ENCODE measurements around the gene CD200. TPM values are rescaled to one million over a fixed set of nuclear protein-coding genes. Genes with fewer than 3 reads are reported as not detected.
"Not testable (repeated sequence)": the region's sequence is repeated elsewhere in the genome, so short reads cannot be mapped to it uniquely, and the experiment has no call there.

The CD200 gene
- total RNA-seq, 1 experiment from 2014 or later, result not detected

DNA sequence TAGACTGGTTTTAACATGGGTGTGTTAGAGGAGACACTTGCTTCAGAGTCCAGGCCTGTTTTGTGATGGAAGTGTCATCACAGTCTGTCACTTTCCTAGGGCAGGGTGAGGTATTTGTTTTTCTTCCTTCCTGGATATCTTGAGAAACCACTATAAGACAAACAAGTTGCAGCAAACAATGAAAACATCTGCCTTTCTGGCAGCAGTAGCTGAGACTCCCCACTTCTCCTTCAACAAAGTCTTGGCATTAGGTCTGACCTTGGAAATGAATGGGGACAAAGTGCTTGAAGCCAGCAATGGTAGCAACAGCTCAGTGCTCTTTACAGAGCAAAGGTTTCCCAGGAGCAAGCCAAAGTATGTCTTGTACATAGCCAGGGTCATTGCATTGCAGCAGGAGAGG, 64.6 kb downstream of the CD200 start:
- in situ Hi-C loops (cut with HindIII; ENCODE audit: low pct_unique_long_range_greater_than_20kb, low sequenced_read_pairs), result no loop called here
- no peak for DNase-seq (ENCODE audit: low read depth)

DNA sequence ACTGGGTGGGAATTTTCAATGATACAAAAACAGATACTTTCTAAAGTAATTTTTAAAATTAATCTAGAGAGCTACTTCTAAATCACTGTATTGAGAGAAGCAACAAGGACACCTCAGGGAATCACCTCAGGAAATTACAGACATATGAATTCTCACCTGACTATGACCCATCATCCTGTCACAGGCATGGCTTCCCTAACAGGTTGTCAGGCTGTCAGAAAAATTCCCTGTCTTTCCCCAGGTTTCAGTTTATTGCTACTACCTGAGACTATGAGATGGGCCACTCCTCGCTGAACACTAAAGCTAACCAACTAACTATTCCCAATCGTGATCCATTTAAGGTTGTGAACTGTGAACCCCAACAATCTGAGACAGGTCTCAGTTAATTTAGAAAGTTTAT, 66.1 kb downstream of the CD200 start:
- no peak for DNase-seq (ENCODE audit: low read depth)
- in situ Hi-C loops (cut with HindIII; ENCODE audit: low pct_unique_long_range_greater_than_20kb, low sequenced_read_pairs), result no loop called here

DNA sequence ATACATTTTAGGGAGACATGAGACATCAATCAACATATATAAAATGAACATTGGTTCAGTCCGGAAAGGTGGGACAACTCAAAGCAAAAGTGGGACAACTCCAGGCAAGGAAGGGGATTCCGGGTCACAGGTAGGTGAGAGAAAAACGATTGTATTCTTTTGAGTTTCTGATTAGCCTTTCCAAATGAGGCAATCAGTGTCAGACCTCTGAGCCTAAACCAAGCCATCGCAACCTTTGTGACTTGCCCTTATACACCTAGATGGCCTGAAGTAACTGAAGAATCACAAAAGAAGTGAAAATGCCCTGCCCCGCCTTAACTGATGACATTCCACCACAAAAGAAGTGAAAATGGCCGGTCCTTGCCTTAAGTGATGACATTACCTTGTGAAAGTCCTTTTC, 66.6 kb downstream of the CD200 start:
- DNase-seq (ENCODE audit: low read depth); in situ Hi-C loops (cut with HindIII; ENCODE audit: low pct_unique_long_range_greater_than_20kb, low sequenced_read_pairs): not testable (repeated sequence)

DNA sequence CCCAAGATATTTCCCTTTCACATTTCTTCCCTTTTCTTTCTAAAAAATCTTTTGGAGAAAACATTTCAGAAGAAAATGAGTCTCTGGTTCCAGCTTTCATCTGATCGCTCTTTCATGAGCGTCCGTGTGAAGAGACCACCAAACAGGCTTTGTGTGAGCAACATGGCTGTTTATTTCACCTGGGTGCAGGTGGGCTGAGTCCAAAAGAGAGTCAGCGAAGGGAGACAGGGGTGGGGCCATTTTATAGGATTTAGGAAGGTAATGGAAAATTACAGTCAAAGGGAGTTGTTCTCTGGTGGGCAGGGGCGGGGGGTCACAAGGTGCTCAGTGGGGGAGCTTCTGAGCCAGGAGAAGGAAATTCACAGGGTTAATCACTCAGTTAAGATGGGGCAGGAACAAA, 67.4 kb downstream of the CD200 start:
- DNase-seq (ENCODE audit: low read depth); in situ Hi-C loops (cut with HindIII; ENCODE audit: low pct_unique_long_range_greater_than_20kb, low sequenced_read_pairs): not testable (repeated sequence)

DNA sequence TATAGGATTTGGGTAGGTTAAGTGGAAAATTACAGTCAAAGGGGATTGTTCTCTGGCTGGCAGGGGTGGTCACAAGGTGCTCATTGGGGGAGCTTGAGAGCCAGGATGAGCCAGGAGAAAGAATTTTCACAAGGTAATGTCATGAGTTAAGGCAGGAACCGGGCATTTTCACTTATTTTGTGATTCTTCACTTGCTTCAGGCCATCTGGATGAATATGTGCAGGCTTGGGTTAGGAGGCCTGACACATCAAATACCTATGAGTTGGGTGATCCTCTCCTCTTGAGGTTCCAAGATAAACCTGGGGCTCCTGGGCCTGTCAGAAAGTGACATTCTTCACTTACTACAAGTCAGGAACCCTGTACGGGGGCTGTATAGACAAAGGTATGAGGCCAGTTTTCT, 68.7 kb downstream of the CD200 start:
- in situ Hi-C loops (cut with HindIII; ENCODE audit: low pct_unique_long_range_greater_than_20kb, low sequenced_read_pairs), result no loop called here
- no peak for DNase-seq (ENCODE audit: low read depth)

DNA sequence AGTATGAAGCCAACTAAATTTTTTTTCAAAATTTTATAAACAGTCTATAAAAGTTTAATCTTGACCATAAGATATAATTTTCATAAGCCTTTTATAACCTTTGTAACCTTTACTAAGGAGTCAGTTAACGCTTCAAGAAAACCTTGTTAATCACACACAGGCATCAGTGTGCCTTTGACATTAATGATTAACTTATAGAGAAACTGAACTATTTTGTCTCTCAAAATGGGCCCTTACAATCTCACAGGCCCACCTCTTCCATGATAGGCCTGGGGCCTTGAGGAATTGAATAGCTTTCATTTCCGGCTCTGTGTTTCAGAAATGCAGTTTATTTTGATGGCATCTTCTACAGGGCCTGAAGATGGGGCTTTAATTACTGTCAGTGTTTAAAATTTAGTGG, 70.1 kb downstream of the CD200 start:
- in situ Hi-C loops (cut with HindIII; ENCODE audit: low pct_unique_long_range_greater_than_20kb, low sequenced_read_pairs), result no loop called here
- no peak for DNase-seq (ENCODE audit: low read depth)

DNA sequence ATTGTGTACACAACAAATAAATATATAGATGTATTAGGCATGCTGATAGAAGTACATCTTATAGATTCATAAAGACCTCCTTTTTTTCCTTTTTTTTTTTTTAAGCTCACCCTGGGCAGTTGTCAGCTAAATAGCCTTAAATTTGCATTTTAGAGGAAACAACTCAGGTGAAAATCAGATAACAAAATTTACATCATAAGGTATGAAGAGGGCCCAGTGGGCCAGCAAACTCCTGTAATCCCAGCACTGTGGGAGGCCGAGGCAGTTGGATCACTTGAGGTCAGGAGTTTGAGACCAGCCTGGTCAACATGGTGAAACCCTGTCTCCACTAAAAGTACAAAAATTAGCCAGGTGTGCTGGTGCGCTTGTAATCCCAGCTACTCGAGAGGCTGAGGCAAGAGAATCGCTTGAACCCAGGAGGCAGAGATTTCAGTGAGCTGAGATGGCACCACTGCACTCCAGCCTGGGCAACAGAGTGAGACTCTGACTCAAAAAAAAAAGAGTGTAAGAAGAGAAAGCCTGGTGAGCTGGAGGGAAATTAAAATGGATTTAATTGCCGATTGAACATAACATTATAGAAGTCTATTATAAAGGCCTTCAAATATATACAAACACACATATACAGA, 72.1 kb downstream of the CD200 start:
- in situ Hi-C loops (cut with HindIII; ENCODE audit: low pct_unique_long_range_greater_than_20kb, low sequenced_read_pairs); DNase-seq (ENCODE audit: low read depth): not testable (repeated sequence)

DNA sequence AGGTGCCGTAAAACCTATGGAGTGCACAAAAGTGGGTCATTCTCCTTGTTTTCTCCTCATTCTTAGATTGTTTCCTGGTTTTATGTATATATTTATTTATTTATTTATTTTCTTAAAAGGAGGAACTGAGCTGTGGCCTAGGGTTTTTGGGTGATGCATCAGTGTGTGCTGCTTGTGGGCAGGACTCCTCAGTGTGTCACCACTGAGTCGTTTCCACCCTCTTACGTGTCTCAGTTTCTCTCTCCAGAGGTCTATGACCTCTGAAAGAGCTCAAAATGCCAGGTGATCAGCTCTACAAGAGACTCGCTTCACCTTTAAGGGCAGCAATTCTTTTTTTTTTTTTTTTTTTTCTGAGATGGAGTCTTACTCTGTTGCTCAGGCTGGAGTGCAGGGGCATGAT, 72.9 kb downstream of the CD200 start:
- in situ Hi-C loops (cut with HindIII; ENCODE audit: low pct_unique_long_range_greater_than_20kb, low sequenced_read_pairs), result no loop called here
- DNase-seq (ENCODE audit: low read depth), result no peak

DNA sequence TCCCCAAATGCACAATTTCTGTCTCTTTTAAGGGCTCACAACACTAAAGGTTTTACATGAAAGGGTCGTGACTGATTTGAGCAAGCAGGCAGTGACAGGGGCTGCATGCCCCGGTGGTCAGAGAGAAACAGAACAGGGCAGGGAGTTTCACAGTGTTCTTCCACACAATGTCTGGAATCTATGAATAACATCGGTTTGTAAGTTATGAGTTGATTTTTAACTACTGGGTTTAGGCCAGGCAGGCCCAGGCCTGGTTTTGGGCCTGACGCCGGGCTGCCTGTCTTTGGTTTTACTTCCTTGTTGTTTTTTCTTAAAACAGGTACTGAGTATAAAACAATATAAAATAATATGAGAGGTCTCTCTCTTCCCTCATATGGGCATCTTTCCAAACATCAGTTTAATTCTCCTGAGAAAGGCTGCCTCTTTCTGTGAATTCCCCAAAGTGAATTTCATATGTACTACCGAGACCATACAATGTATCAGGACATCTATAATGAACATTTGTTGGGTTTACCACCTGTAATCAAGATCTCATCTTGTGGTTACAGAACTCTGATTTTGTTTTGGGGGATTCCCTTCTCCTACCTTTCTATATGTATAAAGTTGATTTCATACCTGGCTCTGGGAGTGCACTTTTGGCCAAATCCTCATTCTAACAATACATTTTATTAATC, 74.4 kb downstream of the CD200 start:
- in situ Hi-C loops (cut with HindIII; ENCODE audit: low pct_unique_long_range_greater_than_20kb, low sequenced_read_pairs), result no loop called here
- DNase-seq (ENCODE audit: low read depth), result no peak

DNA sequence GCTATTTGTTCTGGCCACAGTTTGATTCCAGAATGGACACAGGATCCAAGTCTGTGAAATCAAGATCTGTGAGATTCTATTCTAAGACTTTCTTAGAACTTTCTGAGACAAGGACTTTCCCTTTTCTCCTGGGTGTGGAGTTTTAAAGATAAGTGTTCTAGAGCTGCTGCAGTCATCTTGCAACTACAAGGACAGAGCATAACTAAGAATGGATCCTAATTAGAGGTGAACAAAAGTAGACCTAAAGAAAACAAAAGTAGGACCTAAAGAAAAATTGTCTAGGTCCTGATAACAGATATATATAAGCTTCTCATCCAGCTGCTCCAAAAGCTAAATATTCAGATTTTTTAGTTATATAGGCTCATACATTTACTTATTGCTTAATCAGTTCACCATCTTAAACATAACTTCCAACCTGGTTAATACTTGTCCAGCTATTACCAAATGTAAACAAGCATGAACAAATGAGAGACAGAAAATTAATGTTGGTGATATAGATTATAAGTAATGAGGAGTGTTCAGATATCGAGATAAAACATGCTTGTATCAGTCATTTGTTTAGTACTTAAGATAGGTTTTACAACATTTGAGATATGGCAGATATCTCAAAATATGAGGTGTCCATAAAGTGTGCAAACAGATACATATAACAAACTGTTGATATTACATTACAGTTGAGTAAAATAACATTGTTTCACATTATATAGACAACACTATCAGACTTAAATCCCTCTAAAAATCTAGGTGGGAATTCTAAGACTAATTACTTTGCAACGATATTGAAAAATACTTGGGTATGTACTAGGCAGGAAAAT, 75.1 kb downstream of the CD200 start:
- in situ Hi-C loops (cut with HindIII; ENCODE audit: low pct_unique_long_range_greater_than_20kb, low sequenced_read_pairs), result no loop called here
- no peak for DNase-seq (ENCODE audit: low read depth)

DNA sequence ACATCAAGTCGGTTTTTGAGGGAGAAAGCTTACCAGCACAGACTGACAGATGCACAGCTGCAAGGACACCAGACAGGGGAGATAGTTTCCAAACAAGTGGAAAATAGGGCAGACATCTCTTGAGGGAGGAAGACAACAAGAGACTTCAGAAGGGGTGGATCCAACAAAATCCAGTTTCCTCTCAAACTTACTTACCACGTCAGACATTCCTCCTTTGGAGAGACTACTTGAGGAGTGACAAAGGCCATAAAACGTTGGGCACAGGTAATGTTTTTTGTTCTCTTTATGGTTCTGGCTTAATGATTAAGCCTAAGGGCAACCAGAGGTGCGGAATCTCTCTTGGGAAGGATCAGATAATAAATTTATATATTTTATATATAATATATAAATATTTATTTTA, 76.1 kb downstream of the CD200 start:
- DNase-seq (ENCODE audit: low read depth), result no peak
- in situ Hi-C loops (cut with HindIII; ENCODE audit: low pct_unique_long_range_greater_than_20kb, low sequenced_read_pairs), result no loop called here

DNA sequence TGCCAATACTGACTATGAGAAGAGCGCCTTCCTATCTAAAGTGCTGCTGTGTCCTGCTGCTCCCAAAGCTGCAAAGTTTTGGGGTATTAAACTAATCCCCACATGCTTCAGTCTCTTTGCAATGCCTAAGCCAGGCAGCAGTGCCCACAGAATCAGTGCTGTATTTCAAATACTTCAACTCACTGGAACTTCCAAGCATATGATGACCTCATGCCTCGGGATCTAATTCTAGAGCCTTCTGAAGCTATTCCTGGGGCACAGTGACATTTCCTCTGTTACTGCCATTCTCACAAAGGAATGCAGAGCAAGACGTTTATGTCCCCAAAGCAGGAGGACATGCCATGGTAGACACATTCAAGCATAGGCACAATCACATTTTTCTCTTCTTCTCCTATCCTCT, 78.5 kb downstream of the CD200 start:
- no peak for DNase-seq (ENCODE audit: low read depth)

More for the DNA sequence above, 78.5 kb downstream of the CD200 start:
- in situ Hi-C loops (cut with HindIII; ENCODE audit: low pct_unique_long_range_greater_than_20kb, low sequenced_read_pairs), result no loop called here

Other genes with a start within 250 kb of the CD200 start
- 8.8 and 9.0 TPM in 2 replicates for gene C3orf52, start 246.8 kb upstream of the CD200 start, total RNA-seq (2014; rRNA removed; shearing (Covaris generic); ENCODE audit: low replicate concordance)
- not detected in 2 replicates for gene GCSAM, start 199.9 kb upstream of the CD200 start, total RNA-seq (2014; rRNA removed; shearing (Covaris generic); ENCODE audit: low replicate concordance)
- not detected in 2 replicates for gene SLC9C1, start 38.9 kb upstream of the CD200 start, total RNA-seq (2014; rRNA removed; shearing (Covaris generic); ENCODE audit: low replicate concordance)
- not detected in 2 replicates for gene BTLA, start 166.3 kb downstream of the CD200 start, total RNA-seq (2014; rRNA removed; shearing (Covaris generic); ENCODE audit: low replicate concordance)
- gene ATG3, start 228.8 kb downstream of the CD200 start, total RNA-seq (2014; rRNA removed; shearing (Covaris generic); ENCODE audit: low replicate concordance), result 27.5 and 63.4 TPM in 2 replicates
- gene SLC35A5, start 228.9 kb downstream of the CD200 start, total RNA-seq (2014; rRNA removed; shearing (Covaris generic); ENCODE audit: low replicate concordance), result 16.2 and 24.8 TPM in 2 replicates